Esophagus squamous epithelium (tissue), 5 donors: ENCODE measurements around the gene NSMF. TPM values are rescaled to one million over a fixed set of nuclear protein-coding genes. Genes with fewer than 3 reads are reported as not detected.

Experiments used
- DNase-seq: peaks from one replicate; lab custom pipeline; 2025; lab: John Stamatoyannopoulos, UW
- H3K27ac ChIP-seq, 4 donors: fragments of 200-600 bp; sonication (generic); one replicate each; pipeline ENCODE4 v1.5.1; 2016 to 2019; ENCODE audit warnings: mild to moderate bottlenecking in 1 of 4
- H3K27me3 ChIP-seq, 4 donors: fragments of 200-600 bp; sonication (generic); 1 replicate in 3 of 4; 2 replicates in 1 of 4; pipeline versions ENCODE4 v1.5.1 to v1.6.0; 2017 to 2021; ENCODE audit warnings: antibody characterized with exemption in 1 of 4
- H3K36me3 ChIP-seq, 3 donors: fragments of 200-600 bp; sonication (generic); one replicate each; pipeline ENCODE4 v1.5.1; 2016 to 2019
- H3K4me1 ChIP-seq, 3 donors: fragments of 200-600 bp; sonication (generic); one replicate each; pipeline ENCODE4 v1.5.1; 2017 to 2019
- H3K4me3 ChIP-seq, 4 donors: fragments of 200-600 bp; sonication (generic); 1 replicate in 3 of 4; 2 replicates in 1 of 4; pipeline ENCODE4 v1.5.1; 2016 to 2019; ENCODE audit warnings: mild to moderate bottlenecking in 2 of 4, moderate library complexity in 1 of 4
- H3K9me3 ChIP-seq, 3 donors: fragments of 200-600 bp; sonication (generic); one replicate each; pipeline ENCODE4 v1.5.1; 2016 to 2019
- CTCF ChIP-seq, 6 experiments: fragments of 450-650 bp in 4 of 6; fragments of 200-600 bp in 2 of 6; sonication (generic) in 2 of 6; IDR thresholded peaks; one replicate each; pipeline ENCODE4 v1.5.1; 2016 to 2019; ENCODE audit warnings: antibody characterized with exemption in 6 of 6, mild to moderate bottlenecking in 4 of 6, moderate library complexity in 4 of 6
- POLR2A ChIP-seq, 4 donors: fragments of 450-650 bp; IDR thresholded peaks; one replicate each; pipeline ENCODE4 v1.6.1; 2017; ENCODE audit warnings: antibody characterized with exemption in 4 of 4, mild to moderate bottlenecking in 4 of 4, moderate library complexity in 3 of 4
- WGBS, 2 donors: methylation state at CpG; one replicate each; pipeline ENCODE4 v1.1.5; 2018; 5-methylcytosine and 5-hydroxymethylcytosine counted together
- intact Hi-C: fragments of 100-400 bp; cut with DNase I; formaldehyde crosslinking; loops from one replicate; pipeline ENCODE4 v1.15.0; 2022
- total RNA-seq, 4 donors: library from RNA; depleted of rRNA; stranded (reverse); fragments of >200 nt; gene quantifications; one replicate each; pipeline ENCODE4 v1.1.0, GENCODE V29; 2016
- donor health status: DM: yes; HTN: yes; CAD: no.

NSMF gene
- total RNA-seq, 4 donors from 2014 or later: 16.2 to 38.1 (median 20.6) TPM

GRCh38 chr9:137462396-137462985 lies 3.4 kb upstream of the NSMF start:
- H3K27me3 ChIP-seq: peaks cover 0 to 5% (median 0%) of the 10 kb centered on the region in 4 donors
- peak overlapping the region in 1 of 4 donors; percentile 48 for H3K27ac ChIP-seq
- intact Hi-C loops: no loop called here
- H3K36me3 ChIP-seq: peaks cover 0 to 2% (median 0%) of the 10 kb centered on the region in 3 donors
- peaks cover 20 to 46% (median 25%) of the 10 kb centered on the region in 3 donors for H3K4me1 ChIP-seq
- WGBS, 2 donors: no CpG with 5 or more reads among the region's 25 CpGs
- DNase-seq: no peak
- TF ChIP-seq CTCF (IDR thresholded peaks at IDR 0.05) (no peak), POLR2A (IDR thresholded peaks at IDR 0.05) (no peak)
- no peaks in the 10 kb centered on the region for H3K9me3 ChIP-seq
- peak overlapping the region in 1 of 4 donors; percentile 16 for H3K4me3 ChIP-seq

GRCh38 chr9:137461663-137462395 lies 2.7 kb upstream of the NSMF start:
- H3K4me1 ChIP-seq: peaks cover 22 to 53% (median 25%) of the 10 kb centered on the region in 3 donors
- TF ChIP-seq CTCF (IDR thresholded peaks at IDR 0.05): no peak
- TF ChIP-seq POLR2A (IDR thresholded peaks at IDR 0.05): peak in 1 of 4 donors; percentile 24
- no peaks in the 10 kb centered on the region for H3K9me3 ChIP-seq
- H3K36me3 ChIP-seq: peaks cover 0 to 8% (median 0%) of the 10 kb centered on the region in 3 donors
- H3K27ac ChIP-seq: peak overlapping the region in 2 of 4 donors; percentile 3 to 48
- DNase-seq: no peak
- peaks cover 0 to 5% (median 0%) of the 10 kb centered on the region in 4 donors for H3K27me3 ChIP-seq
- 17 to 80% methylated on average over 1 to 14 of the region's 52 CpGs for WGBS, 2 donors
- intact Hi-C loops: no loop called here
- H3K4me3 ChIP-seq: peak overlapping the region in 2 of 4 donors; percentile 16 to 36

- Histone ChIP-seq H3K27ac (peak overlapping the region in 2 of 4 donors; percentile 3 to 48), H3K9me3 (no peaks in the 10 kb centered on the region), H3K4me1 (peaks cover 24 to 57% (median 25%) of the 10 kb centered on the region in 3 donors), H3K27me3 (peaks cover 0 to 5% (median 0%) of the 10 kb centered on the region in 4 donors), H3K4me3 (peak overlapping the region in 2 of 4 donors; percentile 16 to 36), H3K36me3 (peaks cover 0 to 11% (median 0%) of the 10 kb centered on the region in 3 donors)
- TF ChIP-seq POLR2A (IDR thresholded peaks at IDR 0.05) (no peak), CTCF (IDR thresholded peaks at IDR 0.05) (no peak)
- WGBS, 2 donors: 73% methylated on average over 2 of the region's 21 CpGs; no CpG with 5 or more reads in 1 of the 2 donors
- intact Hi-C loops: no loop called here
- DNase-seq: no peak
These were observed 2.2 kb upstream of the NSMF start for GRCh38 chr9:137461316-137461662.

GRCh38 chr9:137460363-137461315 lies 1.5 kb upstream of the NSMF start:
- WGBS, 2 donors: 91 to 94% methylated on average over 7 to 12 of the region's 31 CpGs
- H3K9me3 ChIP-seq: no peaks in the 10 kb centered on the region
- DNase-seq: no peak
- peaks cover 24 to 63% (median 25%) of the 10 kb centered on the region in 3 donors for H3K4me1 ChIP-seq
- TF ChIP-seq CTCF (IDR thresholded peaks at IDR 0.05) (no peak), POLR2A (IDR thresholded peaks at IDR 0.05) (no peak)
- H3K4me3 ChIP-seq: no peak overlapping the region
- peak overlapping the region in 1 of 4 donors; percentile 48 for H3K27ac ChIP-seq
- intact Hi-C loops: no loop called here
- peaks cover 0 to 5% (median 0%) of the 10 kb centered on the region in 4 donors for H3K27me3 ChIP-seq
- peaks cover 0 to 17% (median 0%) of the 10 kb centered on the region in 3 donors for H3K36me3 ChIP-seq
